Neural cell (in vitro differentiated cells): ENCODE data around the gene FAM3D. TPM values are rescaled to one million over a fixed set of nuclear protein-coding genes. Genes with fewer than 3 reads are reported as not detected.

Experiments
- H2AFZ ChIP-seq: fragments of 200-600, 300-800 bp; sonication (generic), shearing (Covaris generic); 2 replicates; pipeline ENCODE4 v1.6.0; 2014; ENCODE audit warnings: low read depth, mild to moderate bottlenecking, antibody characterized with exemption, low read length, moderate library complexity
- H3F3A ChIP-seq: fragments of 200-600 bp; shearing (Covaris generic); 2 replicates; pipeline ENCODE4 v1.6.1; 2016; ENCODE audit warnings: mild to moderate bottlenecking, moderate library complexity, mixed read lengths, antibody characterized with exemption, low read length; ENCODE audit not compliant: insufficient read depth, poor library complexity, severe bottlenecking
- H3K27ac ChIP-seq: fragments of 200-600, 300-800 bp; sonication (generic), shearing (Covaris generic); 2 replicates; pipeline ENCODE4 v1.5.1; 2014; ENCODE audit warnings: mild to moderate bottlenecking, low read length, moderate library complexity
- H3K27me3 ChIP-seq: fragments of 300-800, 200-600 bp; sonication (generic), shearing (Covaris generic); 2 replicates; pipeline ENCODE4 v1.6.0; 2014; ENCODE audit warnings: mild to moderate bottlenecking, low read depth, low read length, moderate library complexity; ENCODE audit not compliant: insufficient read depth
- H3K36me3 ChIP-seq: fragments of 300-800, 200-600 bp; sonication (generic), shearing (Covaris generic); 2 replicates; pipeline ENCODE4 v1.5.1; 2014; ENCODE audit warnings: mild to moderate bottlenecking, antibody characterized with exemption, low read length, moderate library complexity; ENCODE audit not compliant: insufficient read depth
- H3K4me2 ChIP-seq: fragments of 300-800, 200-600 bp; sonication (generic), shearing (Covaris generic); 2 replicates; pipeline ENCODE4 v1.6.0; 2014; ENCODE audit warnings: mild to moderate bottlenecking, low read length
- H3K4me3 ChIP-seq: fragments of 300-800, 200-600 bp; sonication (generic), shearing (Covaris generic); 2 replicates; pipeline ENCODE4 v1.5.1; 2014; ENCODE audit warnings: mild to moderate bottlenecking, low read length, moderate library complexity
- H3K79me2 ChIP-seq: fragments of 200-600 bp; shearing (Covaris generic); replicated peaks from 2 replicates; pipeline ENCODE4 v1.6.0; 2014; ENCODE audit warnings: mild to moderate bottlenecking, low read length, moderate library complexity; ENCODE audit not compliant: insufficient read depth
- H3K9ac ChIP-seq: fragments of 300-800, 200-600 bp; sonication (generic), shearing (Covaris generic); 2 replicates; pipeline ENCODE4 v1.6.1; 2016; ENCODE audit warnings: mild to moderate bottlenecking, low read length, mixed read lengths
- H3K9me2 ChIP-seq: fragments of 200-600 bp; shearing (Covaris generic); 2 replicates; pipeline ENCODE4 v1.6.1; 2016; ENCODE audit warnings: mild to moderate bottlenecking, low read length, mixed read lengths; ENCODE audit not compliant: insufficient read depth
- H3K9me3 ChIP-seq: fragments of 200-600, 300-800 bp; sonication (generic), shearing (Covaris generic); 2 replicates; pipeline ENCODE4 v1.6.1; 2016; ENCODE audit warnings: mild to moderate bottlenecking, mixed run types, low read length, moderate library complexity, mixed read lengths
- H4K20me1 ChIP-seq: fragments of 200-600 bp; shearing (Covaris generic); 2 replicates; pipeline ENCODE4 v1.6.1; 2016; ENCODE audit warnings: mild to moderate bottlenecking, mixed run types; ENCODE audit not compliant: insufficient read depth
- EP300 ChIP-seq: fragments of 450-650 bp; conservative IDR thresholded peaks from 2 replicates; pipeline ENCODE4 v1.6.1; 2014; ENCODE audit warnings: antibody characterized with exemption, mild to moderate bottlenecking, moderate library complexity; ENCODE audit not compliant: poor library complexity, severe bottlenecking
- EZH2 ChIP-seq: fragments of 200-600, 300-800 bp; shearing (Covaris generic), sonication (generic); IDR thresholded peaks from 2 replicates; pipeline ENCODE4 v1.6.1; 2014; ENCODE audit warnings: antibody characterized with exemption, low read length, borderline replicate concordance, mild to moderate bottlenecking; ENCODE audit not compliant: insufficient read depth, poor library complexity, severe bottlenecking
- MXI1 ChIP-seq: fragments of 450-650 bp; conservative IDR thresholded peaks from 2 replicates; pipeline ENCODE4 v1.6.1; 2014; ENCODE audit warnings: antibody characterized with exemption, mild to moderate bottlenecking; ENCODE audit not compliant: poor library complexity, severe bottlenecking
- POLR2AphosphoS5 ChIP-seq: IDR thresholded peaks from 2 replicates; pipeline ENCODE4 v1.6.1; 2012
- RAD21 ChIP-seq: fragments of 450-650 bp; conservative IDR thresholded peaks from 2 replicates; pipeline ENCODE4 v1.6.1; 2014; ENCODE audit warnings: antibody characterized with exemption, mild to moderate bottlenecking, moderate library complexity
- SMC3 ChIP-seq: fragments of 450-650 bp; conservative IDR thresholded peaks from 2 replicates; pipeline ENCODE4 v1.6.1; 2014; ENCODE audit warnings: antibody characterized with exemption, mild to moderate bottlenecking, moderate library complexity; ENCODE audit not compliant: poor library complexity
- TAF1 ChIP-seq: IDR thresholded peaks from 2 replicates; pipeline ENCODE4 v1.6.1; 2012; ENCODE audit warnings: low read depth
- polyA plus RNA-seq: library from polyadenylated mRNA; depleted of rRNA; stranded (reverse); fragments of >200 nt; gene quantifications from 2 replicates; pipeline ENCODE4 v1.2.3, GENCODE V29; 2014
- TF ChIP-seq, protein P1 (sequence below): IDR thresholded peaks from 2 replicates; pipeline ENCODE4 v1.6.1; 2012; ENCODE audit warnings: borderline replicate concordance
- TF ChIP-seq, protein P2 (sequence below): fragments of 450-650 bp; IDR thresholded peaks from 2 replicates; pipeline ENCODE4 v1.5.1; 2014; ENCODE audit warnings: antibody characterized with exemption, mild to moderate bottlenecking, moderate library complexity; ENCODE audit not compliant: poor library complexity, severe bottlenecking

The FAM3D gene
- polyA plus RNA-seq, 1 donor from 2014 or later = not detected

DNA sequence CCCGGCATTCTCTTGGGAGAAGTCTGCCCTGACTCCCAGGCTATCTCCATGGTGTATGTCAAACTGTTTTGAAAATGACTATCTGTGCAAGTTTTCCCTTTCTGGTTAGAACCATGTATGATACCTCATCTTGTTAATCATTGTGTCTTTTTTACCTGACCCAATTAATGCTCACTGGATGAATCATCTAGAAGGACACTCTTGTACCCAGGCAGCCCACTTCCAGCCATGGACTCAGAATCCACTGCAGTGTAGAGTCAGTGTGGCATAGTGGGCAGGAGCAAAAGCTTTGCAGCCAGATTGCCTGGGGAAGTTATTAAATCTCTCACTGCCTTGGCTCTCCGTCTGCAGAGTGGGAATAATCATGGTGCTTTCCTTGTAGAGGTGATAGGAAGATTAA, 1.2 kb downstream of the FAM3D start:
- no peak overlapping the region for H3K4me2 ChIP-seq
- H3K9me2 ChIP-seq = no peaks in the 10 kb centered on the region
- no peak overlapping the region for H2AFZ ChIP-seq
- H3K79me2 ChIP-seq = no peaks in the 10 kb centered on the region
- H3F3A ChIP-seq = no peaks in the 10 kb centered on the region
- no peak overlapping the region for H3K27ac ChIP-seq
- H3K36me3 ChIP-seq = no peaks in the 10 kb centered on the region
- H4K20me1 ChIP-seq = no peaks in the 10 kb centered on the region
- H3K4me3 ChIP-seq = no peak overlapping the region
- TF ChIP-seq RAD21 (no peak), TAF1 (no peak), POLR2AphosphoS5 (no peak), SMC3 (no peak), EZH2 (no peak), MXI1 (no peak), EP300 (no peak)
- TF ChIP-seq, protein P1, sequence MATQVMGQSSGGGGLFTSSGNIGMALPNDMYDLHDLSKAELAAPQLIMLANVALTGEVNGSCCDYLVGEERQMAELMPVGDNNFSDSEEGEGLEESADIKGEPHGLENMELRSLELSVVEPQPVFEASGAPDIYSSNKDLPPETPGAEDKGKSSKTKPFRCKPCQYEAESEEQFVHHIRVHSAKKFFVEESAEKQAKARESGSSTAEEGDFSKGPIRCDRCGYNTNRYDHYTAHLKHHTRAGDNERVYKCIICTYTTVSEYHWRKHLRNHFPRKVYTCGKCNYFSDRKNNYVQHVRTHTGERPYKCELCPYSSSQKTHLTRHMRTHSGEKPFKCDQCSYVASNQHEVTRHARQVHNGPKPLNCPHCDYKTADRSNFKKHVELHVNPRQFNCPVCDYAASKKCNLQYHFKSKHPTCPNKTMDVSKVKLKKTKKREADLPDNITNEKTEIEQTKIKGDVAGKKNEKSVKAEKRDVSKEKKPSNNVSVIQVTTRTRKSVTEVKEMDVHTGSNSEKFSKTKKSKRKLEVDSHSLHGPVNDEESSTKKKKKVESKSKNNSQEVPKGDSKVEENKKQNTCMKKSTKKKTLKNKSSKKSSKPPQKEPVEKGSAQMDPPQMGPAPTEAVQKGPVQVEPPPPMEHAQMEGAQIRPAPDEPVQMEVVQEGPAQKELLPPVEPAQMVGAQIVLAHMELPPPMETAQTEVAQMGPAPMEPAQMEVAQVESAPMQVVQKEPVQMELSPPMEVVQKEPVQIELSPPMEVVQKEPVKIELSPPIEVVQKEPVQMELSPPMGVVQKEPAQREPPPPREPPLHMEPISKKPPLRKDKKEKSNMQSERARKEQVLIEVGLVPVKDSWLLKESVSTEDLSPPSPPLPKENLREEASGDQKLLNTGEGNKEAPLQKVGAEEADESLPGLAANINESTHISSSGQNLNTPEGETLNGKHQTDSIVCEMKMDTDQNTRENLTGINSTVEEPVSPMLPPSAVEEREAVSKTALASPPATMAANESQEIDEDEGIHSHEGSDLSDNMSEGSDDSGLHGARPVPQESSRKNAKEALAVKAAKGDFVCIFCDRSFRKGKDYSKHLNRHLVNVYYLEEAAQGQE = no peak
- TF ChIP-seq, protein P2, sequence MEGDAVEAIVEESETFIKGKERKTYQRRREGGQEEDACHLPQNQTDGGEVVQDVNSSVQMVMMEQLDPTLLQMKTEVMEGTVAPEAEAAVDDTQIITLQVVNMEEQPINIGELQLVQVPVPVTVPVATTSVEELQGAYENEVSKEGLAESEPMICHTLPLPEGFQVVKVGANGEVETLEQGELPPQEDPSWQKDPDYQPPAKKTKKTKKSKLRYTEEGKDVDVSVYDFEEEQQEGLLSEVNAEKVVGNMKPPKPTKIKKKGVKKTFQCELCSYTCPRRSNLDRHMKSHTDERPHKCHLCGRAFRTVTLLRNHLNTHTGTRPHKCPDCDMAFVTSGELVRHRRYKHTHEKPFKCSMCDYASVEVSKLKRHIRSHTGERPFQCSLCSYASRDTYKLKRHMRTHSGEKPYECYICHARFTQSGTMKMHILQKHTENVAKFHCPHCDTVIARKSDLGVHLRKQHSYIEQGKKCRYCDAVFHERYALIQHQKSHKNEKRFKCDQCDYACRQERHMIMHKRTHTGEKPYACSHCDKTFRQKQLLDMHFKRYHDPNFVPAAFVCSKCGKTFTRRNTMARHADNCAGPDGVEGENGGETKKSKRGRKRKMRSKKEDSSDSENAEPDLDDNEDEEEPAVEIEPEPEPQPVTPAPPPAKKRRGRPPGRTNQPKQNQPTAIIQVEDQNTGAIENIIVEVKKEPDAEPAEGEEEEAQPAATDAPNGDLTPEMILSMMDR = no peak
- no peaks in the 10 kb centered on the region for H3K27me3 ChIP-seq
- no peak overlapping the region for H3K9ac ChIP-seq
- no peaks in the 10 kb centered on the region for H3K9me3 ChIP-seq

- Histone ChIP-seq H2AFZ (no peak overlapping the region), H3K36me3 (no peaks in the 10 kb centered on the region), H3K9me3 (no peaks in the 10 kb centered on the region), H3F3A (no peaks in the 10 kb centered on the region), H3K79me2 (no peaks in the 10 kb centered on the region), H3K27ac (no peak overlapping the region), H3K9ac (no peak overlapping the region), H4K20me1 (no peaks in the 10 kb centered on the region), H3K9me2 (no peaks in the 10 kb centered on the region), H3K27me3 (no peaks in the 10 kb centered on the region), H3K4me2 (no peak overlapping the region), H3K4me3 (no peak overlapping the region)
- TF ChIP-seq, protein P1 = no peak
- TF ChIP-seq EP300 = no peak
- TF ChIP-seq, protein P2 = no peak
- TF ChIP-seq SMC3 = no peak
- no peak for TF ChIP-seq EZH2
- TF ChIP-seq POLR2AphosphoS5 = no peak
- no peak for TF ChIP-seq MXI1
- TF ChIP-seq RAD21 = no peak
Measured at GRCh38 chr3:58664611-58665010, 2.0 kb downstream of the FAM3D start.
